Trophoblast cell (in vitro differentiated cells and primary cell): ENCODE data around the gene OR10H5.
"Not testable (repeated sequence)": the region's sequence is repeated elsewhere in the genome, so short reads cannot be mapped to it uniquely, and the experiment has no call there.

Experiments used
- DNase-seq, 2 donors: peaks; one replicate each; pipeline ENCODE4 v3.0.0-alpha.2; 2016
- H2AFZ ChIP-seq: 2 replicates; pipeline ENCODE4 v1.6.1; 2013; ENCODE audit warnings: low read length, moderate library complexity, mild to moderate bottlenecking; ENCODE audit not compliant: insufficient read depth, poor library complexity
- H2AK5ac ChIP-seq: 2 replicates; pipeline ENCODE4 v1.6.1; 2013; ENCODE audit warnings: mild to moderate bottlenecking, low read length
- H2BK120ac ChIP-seq: 2 replicates; pipeline ENCODE4 v1.6.1; 2013; ENCODE audit warnings: low read length, mild to moderate bottlenecking, moderate library complexity; ENCODE audit not compliant: insufficient read depth, poor library complexity
- H2BK12ac ChIP-seq: 2 replicates; pipeline ENCODE4 v1.6.1; 2013; ENCODE audit warnings: mild to moderate bottlenecking, low read length, moderate library complexity
- H2BK5ac ChIP-seq: 2 replicates; pipeline ENCODE4 v1.6.1; 2013; ENCODE audit warnings: low read length, low read depth, moderate library complexity, mild to moderate bottlenecking; ENCODE audit not compliant: poor library complexity
- H3K14ac ChIP-seq: 2 replicates; pipeline ENCODE4 v1.6.1; 2013; ENCODE audit warnings: mild to moderate bottlenecking, low read length
- H3K18ac ChIP-seq: 2 replicates; pipeline ENCODE4 v1.6.1; 2013; ENCODE audit warnings: mild to moderate bottlenecking, low read length
- H3K23ac ChIP-seq: 2 replicates; pipeline ENCODE4 v1.6.1; 2013; ENCODE audit warnings: low read length
- H3K27ac ChIP-seq: 2 replicates; pipeline ENCODE4 v1.5.1; 2013; ENCODE audit warnings: low read depth, mild to moderate bottlenecking, inconsistent platforms, low read length, moderate library complexity
- H3K27me3 ChIP-seq: 2 replicates; pipeline ENCODE4 v1.6.1; 2013; ENCODE audit warnings: inconsistent platforms, mild to moderate bottlenecking, low read length, moderate library complexity; ENCODE audit not compliant: insufficient read depth
- H3K36me3 ChIP-seq, 2 experiments: 1 replicate in 1 of 2; 2 replicates in 1 of 2; pipeline ENCODE4 v1.6.1; 2013; ENCODE audit warnings: low read length in 2 of 2, mild to moderate bottlenecking in 2 of 2, moderate library complexity in 1 of 2; ENCODE audit not compliant: insufficient read depth in 2 of 2, control insufficient read depth in 1 of 2
- H3K4ac ChIP-seq: 2 replicates; pipeline ENCODE4 v1.6.1; 2013; ENCODE audit warnings: low read depth, mild to moderate bottlenecking, low read length, moderate library complexity
- H3K4me1 ChIP-seq, 2 experiments: 1 replicate in 1 of 2; 2 replicates in 1 of 2; pipeline ENCODE4 v1.6.1; 2013; ENCODE audit warnings: low read length in 2 of 2, mild to moderate bottlenecking in 2 of 2, moderate library complexity in 1 of 2; ENCODE audit not compliant: insufficient read depth in 2 of 2, control insufficient read depth in 1 of 2
- H3K4me2 ChIP-seq: 2 replicates; pipeline ENCODE4 v1.6.1; 2013; ENCODE audit warnings: inconsistent platforms, mild to moderate bottlenecking, low read length, moderate library complexity
- H3K4me3 ChIP-seq: 2 replicates; pipeline ENCODE4 v1.5.1; 2013; ENCODE audit warnings: mild to moderate bottlenecking, low read depth, low read length, inconsistent platforms
- H3K79me1 ChIP-seq: one replicate; pipeline ENCODE4 v1.6.1; 2013; ENCODE audit warnings: low read length
- H3K79me2 ChIP-seq: 2 replicates; pipeline ENCODE4 v1.6.1; 2013; ENCODE audit warnings: low read length, mild to moderate bottlenecking; ENCODE audit not compliant: control insufficient read depth, insufficient read depth, poor library complexity
- H3K9ac ChIP-seq: 2 replicates; pipeline ENCODE4 v1.6.1; 2013; ENCODE audit warnings: mild to moderate bottlenecking, low read length
- H3K9me3 ChIP-seq: 2 replicates; pipeline ENCODE4 v1.6.1; 2013; ENCODE audit warnings: low read depth, mild to moderate bottlenecking, control low read depth, inconsistent platforms, low read length; ENCODE audit not compliant: insufficient read depth
- H4K12ac ChIP-seq: 2 replicates; pipeline ENCODE4 v1.6.1; 2013; ENCODE audit warnings: low read depth, mild to moderate bottlenecking, low read length, moderate library complexity
- H4K8ac ChIP-seq: 2 replicates; pipeline ENCODE4 v1.6.1; 2013; ENCODE audit warnings: low read depth, mild to moderate bottlenecking, low read length, moderate library complexity
- H4K91ac ChIP-seq: one replicate; pipeline ENCODE4 v1.6.1; 2013; ENCODE audit warnings: low read depth, mild to moderate bottlenecking, low read length, moderate library complexity
- WGBS: extraction: QIAGEN DNeasy Blood & Tissue Kit; methylation state at CpG from one replicate; pipeline ENCODE4 v1.1.7; 2013; ENCODE audit warnings: missing lambda C conversion rate; ENCODE audit not compliant: insufficient read length, insufficient coverage; ENCODE audit errors: extremely low coverage; 5-methylcytosine and 5-hydroxymethylcytosine counted together

OR10H5 gene

DNA sequence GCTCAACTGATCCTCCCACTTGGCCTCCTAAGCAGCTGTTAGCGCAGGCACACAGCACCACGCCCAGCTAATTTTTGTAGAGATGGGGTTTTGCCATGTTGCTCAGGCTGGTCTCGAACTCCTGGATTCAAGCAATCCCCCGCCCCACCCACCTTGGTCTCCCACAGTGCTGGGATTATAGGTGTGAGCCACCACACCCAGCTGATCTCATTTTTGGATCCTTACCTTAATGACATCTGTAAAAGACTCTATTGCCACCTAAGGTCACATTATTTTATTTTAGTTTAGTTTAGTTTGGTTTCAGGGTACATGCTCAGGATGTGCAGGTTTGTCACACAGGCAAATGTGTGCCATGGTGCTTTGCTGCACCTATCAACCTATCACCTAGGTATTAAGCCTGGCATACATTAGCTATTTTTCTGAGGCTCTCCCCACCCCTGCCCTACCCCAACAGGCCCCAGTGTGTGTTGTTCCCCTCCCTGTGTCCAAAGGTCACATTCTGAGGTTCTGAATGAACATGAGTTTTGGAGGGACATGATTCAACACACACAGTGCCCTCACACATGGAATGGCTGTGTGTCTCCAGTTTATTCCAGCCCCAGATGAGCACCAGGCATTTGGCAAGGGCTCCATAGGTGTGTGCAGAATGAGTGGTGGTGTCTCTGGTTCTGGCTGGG, 1.3 kb downstream of the OR10H5 start:
- Histone ChIP-seq H4K91ac (no peak overlapping the region), H3K18ac (no peak overlapping the region), H3K4ac (no peak overlapping the region), H3K4me1 (no peaks in the 10 kb centered on the region), H4K12ac (no peak overlapping the region), H3K79me2 (no peaks in the 10 kb centered on the region), H3K27me3 (no peaks in the 10 kb centered on the region), H3K14ac (no peak overlapping the region), H3K9ac (no peak overlapping the region), H2BK5ac (no peak overlapping the region), H3K4me2 (no peak overlapping the region), H3K27ac (no peak overlapping the region), H2AK5ac (no peak overlapping the region), H4K8ac (no peak overlapping the region), H2BK12ac (no peak overlapping the region), H3K23ac (no peak overlapping the region), H3K9me3 (peaks cover 34% of the 10 kb centered on the region), H2BK120ac (no peak overlapping the region), H3K4me3 (no peak overlapping the region), H3K79me1 (no peaks in the 10 kb centered on the region), H3K36me3 (no peaks in the 10 kb centered on the region), H2AFZ (no peak overlapping the region)
- WGBS = no CpG with 5 or more reads among the region's 4 CpGs
- DNase-seq = no peak

DNA sequence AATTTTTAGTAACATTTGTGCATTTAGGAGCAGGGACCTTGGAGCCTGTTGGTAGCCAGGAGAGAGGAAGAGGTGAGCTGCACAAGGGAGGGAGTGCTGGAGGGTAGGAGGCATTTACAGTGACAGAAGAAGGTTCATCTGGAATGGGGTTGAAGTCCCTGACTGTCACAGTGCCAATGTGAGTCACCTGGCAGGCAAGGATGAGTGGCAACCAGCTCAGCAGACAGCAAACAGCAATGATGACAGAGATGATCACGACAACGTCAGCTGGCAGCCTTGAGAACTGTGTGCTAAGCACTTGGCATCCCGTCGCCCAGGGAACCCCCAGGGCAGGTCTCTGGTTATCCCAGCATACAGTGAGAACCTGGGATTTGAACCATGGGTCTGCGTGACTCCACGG, 2.6 kb downstream of the OR10H5 start:
- WGBS = no CpG with 5 or more reads among the region's 6 CpGs
- Histone ChIP-seq H3K4me2 (no peak overlapping the region), H3K79me2 (no peaks in the 10 kb centered on the region), H3K4ac (no peak overlapping the region), H3K23ac (no peak overlapping the region), H4K8ac (no peak overlapping the region), H3K9ac (no peak overlapping the region), H2BK5ac (no peak overlapping the region), H3K79me1 (no peaks in the 10 kb centered on the region), H2AFZ (no peak overlapping the region), H3K27ac (no peak overlapping the region), H2BK12ac (no peak overlapping the region), H4K12ac (no peak overlapping the region), H3K14ac (no peak overlapping the region), H3K36me3 (no peaks in the 10 kb centered on the region), H3K27me3 (no peaks in the 10 kb centered on the region), H2BK120ac (no peak overlapping the region), H2AK5ac (no peak overlapping the region), H3K9me3 (peaks cover 41% of the 10 kb centered on the region), H3K4me3 (no peak overlapping the region), H3K4me1 (no peaks in the 10 kb centered on the region), H4K91ac (no peak overlapping the region), H3K18ac (no peak overlapping the region)
- DNase-seq = no peak

- H3K79me2 ChIP-seq = not testable (repeated sequence)
- WGBS = no CpG with 5 or more reads among the region's 18 CpGs
Measured at GRCh38 chr19:15794279-15794678, 6.8 kb downstream of the OR10H5 start.

DNA sequence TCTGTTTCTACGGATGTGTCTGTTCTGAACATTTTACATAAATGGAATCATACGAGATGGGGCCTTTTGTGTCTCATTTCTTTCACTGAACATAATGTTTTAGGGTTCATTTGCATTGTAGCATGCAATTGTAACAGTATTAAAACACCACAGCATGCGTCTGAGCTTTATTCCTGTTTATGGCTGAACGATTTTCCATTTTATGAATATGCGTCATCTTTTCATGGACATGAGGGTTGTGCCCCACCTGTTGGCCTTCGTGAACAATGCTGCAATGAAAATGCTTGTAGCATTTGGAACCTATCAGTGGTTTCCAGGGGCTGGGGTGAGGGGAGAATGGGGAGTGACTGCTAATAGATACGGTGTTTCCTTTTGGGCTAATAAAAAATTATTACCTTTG, 22.9 kb downstream of the OR10H5 start:
- Histone ChIP-seq H3K9ac (no peak overlapping the region), H3K27ac (no peak overlapping the region), H2AFZ (no peak overlapping the region), H3K36me3 (no peaks in the 10 kb centered on the region), H3K4me1 (no peaks in the 10 kb centered on the region), H3K14ac (no peak overlapping the region), H3K23ac (no peak overlapping the region), H3K27me3 (no peaks in the 10 kb centered on the region), H3K9me3 (peaks cover 31% of the 10 kb centered on the region), H2BK5ac (no peak overlapping the region), H3K4ac (no peak overlapping the region), H3K4me2 (no peak overlapping the region), H3K4me3 (no peak overlapping the region), H3K18ac (no peak overlapping the region), H3K79me1 (no peaks in the 10 kb centered on the region), H2BK120ac (no peak overlapping the region), H4K91ac (no peak overlapping the region), H3K79me2 (no peaks in the 10 kb centered on the region), H4K12ac (no peak overlapping the region), H4K8ac (no peak overlapping the region), H2BK12ac (no peak overlapping the region), H2AK5ac (no peak overlapping the region)
- DNase-seq = peak in 1 of 2 donors; percentile 45
- no CpG with 5 or more reads among the region's 7 CpGs for WGBS

More at GRCh38 chr19:15794279-15794678, 6.8 kb downstream of the OR10H5 start:
- not testable (repeated sequence) for H2AFZ ChIP-seq, H3K4ac ChIP-seq, H3K36me3 ChIP-seq, H4K12ac ChIP-seq, H2BK5ac ChIP-seq, H3K27ac ChIP-seq, H3K79me1 ChIP-seq, H4K8ac ChIP-seq, H3K4me3 ChIP-seq, H3K23ac ChIP-seq, H3K18ac ChIP-seq, H2AK5ac ChIP-seq, H2BK12ac ChIP-seq, DNase-seq, H3K27me3 ChIP-seq, H3K9ac ChIP-seq, H3K4me2 ChIP-seq, H3K14ac ChIP-seq, H4K91ac ChIP-seq, H2BK120ac ChIP-seq, H3K4me1 ChIP-seq
- peaks cover 31% of the 10 kb centered on the region for H3K9me3 ChIP-seq
